HepG2 (cell line): Measurements from ENCODE around the gene FER1L5. TPM values are rescaled to one million over a fixed set of nuclear protein-coding genes. Genes with fewer than 3 reads are reported as not detected.

ENCODE experiments used
- ATF7 ChIP-seq, 2 experiments: fragments of 450-650 bp in 1 of 2; sonication (generic) in 1 of 2; formaldehyde crosslinking in 1 of 2; IDR thresholded peaks; 2 replicates each; pipeline versions ENCODE4 v1.4.0 to v1.6.1; 2016 to 2020; ENCODE audit warnings: antibody characterized with exemption in 1 of 2, mild to moderate bottlenecking in 1 of 2, missing genetic modification reagents in 1 of 2
- DMAP1 ChIP-seq: IDR thresholded peaks from 2 replicates; pipeline ENCODE4 v1.6.1; 2016
- HCFC1 ChIP-seq: fragments of 150-350 bp; IDR thresholded peaks from 2 replicates; pipeline ENCODE4 v1.6.1; 2014; ENCODE audit warnings: low read depth, low read length
- HMG20A ChIP-seq: IDR thresholded peaks from 2 replicates; pipeline ENCODE4 v1.6.1; 2016; ENCODE audit warnings: borderline replicate concordance
- HNF4A ChIP-seq: sonication (generic); formaldehyde crosslinking; IDR thresholded peaks from 2 replicates; pipeline ENCODE4 v1.4.0; 2020; ENCODE audit warnings: missing genetic modification reagents
- HNF4G ChIP-seq, 2 experiments: sonication (generic) in 1 of 2; formaldehyde crosslinking in 1 of 2; IDR thresholded peaks; 2 replicates each; pipeline versions ENCODE4 v1.4.0 to v1.6.1; 2011 to 2020; ENCODE audit warnings: borderline replicate concordance in 2 of 2, low read depth in 2 of 2, mild to moderate bottlenecking in 2 of 2, low read length in 1 of 2, missing genetic modification reagents in 1 of 2, moderate library complexity in 1 of 2
- MIXL1 ChIP-seq: IDR thresholded peaks from 2 replicates; pipeline ENCODE4 v1.6.1; 2016
- NFE2L2 ChIP-seq: fragments of 150-350 bp; IDR thresholded peaks from 2 replicates; pipeline ENCODE4 v1.6.1; 2014; ENCODE audit warnings: low read length
- NPAS2 ChIP-seq: sonication (generic); formaldehyde crosslinking; IDR thresholded peaks from 2 replicates; pipeline ENCODE4 v1.8.0; 2022; ENCODE audit warnings: mild to moderate bottlenecking, missing genetic modification reagents, borderline replicate concordance
- SAP130 ChIP-seq: IDR thresholded peaks from 2 replicates; pipeline ENCODE4 v1.6.1; 2016; ENCODE audit warnings: low read depth
- SIN3A ChIP-seq: IDR thresholded peaks from 2 replicates; pipeline ENCODE4 v1.6.1; 2011; ENCODE audit warnings: low read depth, mild to moderate bottlenecking, control low read depth, low read length, borderline replicate concordance
- STAT5B ChIP-seq: sonication (generic); formaldehyde crosslinking; IDR thresholded peaks from 2 replicates; pipeline ENCODE4 v1.4.0; 2020; ENCODE audit warnings: missing genetic modification reagents
- ZFY ChIP-seq: sonication (generic); formaldehyde crosslinking; IDR thresholded peaks from 2 replicates; pipeline ENCODE4 v1.4.0; 2020; ENCODE audit warnings: missing genetic modification reagents
- ZNF121 ChIP-seq: sonication (generic); formaldehyde crosslinking; IDR thresholded peaks from 2 replicates; pipeline ENCODE4 v1.5.0; 2020; ENCODE audit warnings: mild to moderate bottlenecking, missing genetic modification reagents
- ZNF550 ChIP-seq: sonication (generic); formaldehyde crosslinking; IDR thresholded peaks from 2 replicates; pipeline ENCODE4 v1.4.0; 2020; ENCODE audit warnings: mild to moderate bottlenecking, missing genetic modification reagents, borderline replicate concordance
- ZNF75D ChIP-seq: sonication (generic); formaldehyde crosslinking; IDR thresholded peaks from 2 replicates; pipeline ENCODE4 v1.8.1; 2023; ENCODE audit warnings: missing genetic modification reagents, mild to moderate bottlenecking, borderline replicate concordance
- ZNF782 ChIP-seq: sonication (generic); formaldehyde crosslinking; IDR thresholded peaks from 2 replicates; pipeline ENCODE4 v1.4.0; 2020; ENCODE audit warnings: missing genetic modification reagents, mild to moderate bottlenecking, borderline replicate concordance
- polyA plus RNA-seq, 8 experiments: library from polyadenylated mRNA; depleted of rRNA in 3 of 8; stranded (reverse) in 7 of 8; unstranded in 1 of 8; fragments of >200 nt; fragmentation: Illumina TruSeq in 4 of 8; extraction: Trizol in 4 of 8; gene quantifications; 2 replicates each; pipeline versions ENCODE4 v1.2.1 to v1.2.3, GENCODE V29; 2011 to 2016; ENCODE audit warnings: low read depth in 4 of 8, missing spikeins in 1 of 8, mixed read lengths in 1 of 8; ENCODE audit not compliant: insufficient read depth in 1 of 8
- total RNA-seq, 5 experiments: library from RNA; depleted of rRNA; stranded (reverse); fragments of >200 nt; fragmentation: Illumina TruSeq; extraction: Trizol; gene quantifications; 2 replicates each; pipeline ENCODE4 v1.2.3, GENCODE V29; 2016; ENCODE audit warnings: low read depth in 1 of 5
- TF ChIP-seq, protein P1 (sequence below): sonication (generic); formaldehyde crosslinking; IDR thresholded peaks from 2 replicates; pipeline ENCODE4 v1.4.0; 2020; ENCODE audit warnings: missing genetic modification reagents
- TF ChIP-seq, protein P2 (sequence below): sonication (generic); formaldehyde crosslinking; conservative IDR thresholded peaks from 2 replicates; pipeline ENCODE4 v1.4.0; 2020; ENCODE audit warnings: mild to moderate bottlenecking, missing genetic modification reagents, moderate library complexity
- TF ChIP-seq, protein P3 (sequence below): sonication (generic); formaldehyde crosslinking; IDR thresholded peaks from 2 replicates; pipeline ENCODE4 v1.5.1; 2020; ENCODE audit warnings: mild to moderate bottlenecking, moderate library complexity, missing genetic modification reagents

The FER1L5 gene
- total and polyA plus RNA-seq, 2 of the 13 experiments (the other 11 are each of a cell fraction or from before 2014, with no cell fraction given) = 0.02 to 0.08 TPM

DNA sequence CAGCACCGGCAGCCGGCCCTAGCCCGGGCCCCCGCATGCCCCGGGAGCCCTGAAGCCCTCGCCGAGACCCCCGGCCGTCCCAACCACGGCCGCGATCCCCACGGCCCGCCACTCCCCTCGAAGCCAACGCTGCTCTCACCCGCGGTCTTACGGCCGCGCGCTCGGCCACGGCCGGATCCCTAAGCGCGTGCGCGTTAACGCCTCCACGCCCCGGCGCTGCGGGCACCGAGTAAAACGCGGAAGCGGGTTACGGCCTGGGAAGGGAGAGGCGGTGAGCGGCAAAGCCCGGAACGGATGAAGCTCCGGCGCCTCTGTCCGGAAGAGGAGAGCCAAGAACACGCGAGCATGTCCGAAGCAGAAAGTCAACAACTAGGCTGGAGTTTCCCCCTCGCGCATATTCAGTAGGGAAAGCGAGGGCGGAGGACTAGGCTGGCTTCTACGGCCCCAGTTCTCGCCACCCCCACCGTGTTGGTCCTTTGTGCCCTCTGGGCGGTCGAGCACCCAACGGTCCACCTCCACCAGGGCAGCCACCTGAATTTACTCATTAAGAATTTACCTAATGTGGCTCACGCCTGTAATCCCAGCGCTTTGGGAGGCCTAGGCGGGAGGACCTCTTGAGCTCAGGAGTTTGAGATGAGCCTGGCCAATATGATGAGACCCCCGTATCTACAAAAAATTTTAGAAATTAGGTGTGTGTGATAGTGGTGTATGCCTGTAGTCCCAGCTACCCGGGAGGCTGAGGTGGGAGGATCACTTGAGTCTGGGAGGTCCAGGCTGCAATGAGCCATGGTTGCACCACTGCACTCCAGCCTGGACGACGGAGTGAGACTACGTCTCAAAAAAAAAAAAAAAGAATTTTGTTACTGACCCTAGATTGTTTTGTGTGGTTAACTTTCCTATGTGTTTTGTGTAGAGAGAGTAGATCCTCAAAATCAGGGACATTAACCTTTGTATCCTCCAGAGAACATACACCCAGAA, 4.1 kb upstream of the FER1L5 start, which contains the start of gene KANSL3 (continued):
- no peak for TF ChIP-seq NPAS2 (CRISPR knock-in tag)
- TF ChIP-seq HNF4A = peak; percentile 79
- TF ChIP-seq ZNF550 (CRISPR knock-in tag) = peak; percentile 89; the same call in 1 of the 2 replicates
- TF ChIP-seq, protein P1, sequence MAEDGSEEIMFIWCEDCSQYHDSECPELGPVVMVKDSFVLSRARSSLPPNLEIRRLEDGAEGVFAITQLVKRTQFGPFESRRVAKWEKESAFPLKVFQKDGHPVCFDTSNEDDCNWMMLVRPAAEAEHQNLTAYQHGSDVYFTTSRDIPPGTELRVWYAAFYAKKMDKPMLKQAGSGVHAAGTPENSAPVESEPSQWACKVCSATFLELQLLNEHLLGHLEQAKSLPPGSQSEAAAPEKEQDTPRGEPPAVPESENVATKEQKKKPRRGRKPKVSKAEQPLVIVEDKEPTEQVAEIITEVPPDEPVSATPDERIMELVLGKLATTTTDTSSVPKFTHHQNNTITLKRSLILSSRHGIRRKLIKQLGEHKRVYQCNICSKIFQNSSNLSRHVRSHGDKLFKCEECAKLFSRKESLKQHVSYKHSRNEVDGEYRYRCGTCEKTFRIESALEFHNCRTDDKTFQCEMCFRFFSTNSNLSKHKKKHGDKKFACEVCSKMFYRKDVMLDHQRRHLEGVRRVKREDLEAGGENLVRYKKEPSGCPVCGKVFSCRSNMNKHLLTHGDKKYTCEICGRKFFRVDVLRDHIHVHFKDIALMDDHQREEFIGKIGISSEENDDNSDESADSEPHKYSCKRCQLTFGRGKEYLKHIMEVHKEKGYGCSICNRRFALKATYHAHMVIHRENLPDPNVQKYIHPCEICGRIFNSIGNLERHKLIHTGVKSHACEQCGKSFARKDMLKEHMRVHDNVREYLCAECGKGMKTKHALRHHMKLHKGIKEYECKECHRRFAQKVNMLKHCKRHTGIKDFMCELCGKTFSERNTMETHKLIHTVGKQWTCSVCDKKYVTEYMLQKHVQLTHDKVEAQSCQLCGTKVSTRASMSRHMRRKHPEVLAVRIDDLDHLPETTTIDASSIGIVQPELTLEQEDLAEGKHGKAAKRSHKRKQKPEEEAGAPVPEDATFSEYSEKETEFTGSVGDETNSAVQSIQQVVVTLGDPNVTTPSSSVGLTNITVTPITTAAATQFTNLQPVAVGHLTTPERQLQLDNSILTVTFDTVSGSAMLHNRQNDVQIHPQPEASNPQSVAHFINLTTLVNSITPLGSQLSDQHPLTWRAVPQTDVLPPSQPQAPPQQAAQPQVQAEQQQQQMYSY (CRISPR knock-in tag) = peak; percentile 100
- TF ChIP-seq STAT5B (CRISPR knock-in tag) = peak; percentile 95; the same call in 1 of the 2 replicates
- peak; percentile 50; the same call in 1 of the 2 replicates for TF ChIP-seq ZNF782 (CRISPR knock-in tag)
- TF ChIP-seq ZNF121 = peak; percentile 74
- TF ChIP-seq, protein P2, sequence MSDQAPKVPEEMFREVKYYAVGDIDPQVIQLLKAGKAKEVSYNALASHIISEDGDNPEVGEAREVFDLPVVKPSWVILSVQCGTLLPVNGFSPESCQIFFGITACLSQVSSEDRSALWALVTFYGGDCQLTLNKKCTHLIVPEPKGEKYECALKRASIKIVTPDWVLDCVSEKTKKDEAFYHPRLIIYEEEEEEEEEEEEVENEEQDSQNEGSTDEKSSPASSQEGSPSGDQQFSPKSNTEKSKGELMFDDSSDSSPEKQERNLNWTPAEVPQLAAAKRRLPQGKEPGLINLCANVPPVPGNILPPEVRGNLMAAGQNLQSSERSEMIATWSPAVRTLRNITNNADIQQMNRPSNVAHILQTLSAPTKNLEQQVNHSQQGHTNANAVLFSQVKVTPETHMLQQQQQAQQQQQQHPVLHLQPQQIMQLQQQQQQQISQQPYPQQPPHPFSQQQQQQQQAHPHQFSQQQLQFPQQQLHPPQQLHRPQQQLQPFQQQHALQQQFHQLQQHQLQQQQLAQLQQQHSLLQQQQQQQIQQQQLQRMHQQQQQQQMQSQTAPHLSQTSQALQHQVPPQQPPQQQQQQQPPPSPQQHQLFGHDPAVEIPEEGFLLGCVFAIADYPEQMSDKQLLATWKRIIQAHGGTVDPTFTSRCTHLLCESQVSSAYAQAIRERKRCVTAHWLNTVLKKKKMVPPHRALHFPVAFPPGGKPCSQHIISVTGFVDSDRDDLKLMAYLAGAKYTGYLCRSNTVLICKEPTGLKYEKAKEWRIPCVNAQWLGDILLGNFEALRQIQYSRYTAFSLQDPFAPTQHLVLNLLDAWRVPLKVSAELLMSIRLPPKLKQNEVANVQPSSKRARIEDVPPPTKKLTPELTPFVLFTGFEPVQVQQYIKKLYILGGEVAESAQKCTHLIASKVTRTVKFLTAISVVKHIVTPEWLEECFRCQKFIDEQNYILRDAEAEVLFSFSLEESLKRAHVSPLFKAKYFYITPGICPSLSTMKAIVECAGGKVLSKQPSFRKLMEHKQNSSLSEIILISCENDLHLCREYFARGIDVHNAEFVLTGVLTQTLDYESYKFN = peak; percentile 80
- no peak for TF ChIP-seq NFE2L2
- peak; percentile 70 for TF ChIP-seq HCFC1
- peak; percentile 95 for TF ChIP-seq MIXL1
- TF ChIP-seq DMAP1 = peak; percentile 98
- peak; percentile 87; the same call in 1 of the 2 replicates for TF ChIP-seq HNF4G (IDR thresholded peaks at IDR 0.05; ENCODE audit: borderline replicate concordance, low read depth, low read length)
- peak; percentile 74 for TF ChIP-seq HNF4G (CRISPR knock-in tag; IDR thresholded peaks at IDR 0.05; ENCODE audit: borderline replicate concordance, low read depth)
- no peak for TF ChIP-seq ATF7 (IDR thresholded peaks at IDR 0.05)
- peak; percentile 86; the same call in 1 of the 2 replicates for TF ChIP-seq ATF7 (CRISPR knock-in tag; IDR thresholded peaks at IDR 0.05)
- TF ChIP-seq ZFY (CRISPR knock-in tag) = peak; percentile 95
- TF ChIP-seq SIN3A = peak; percentile 53; the same call in 1 of the 2 replicates
- TF ChIP-seq, protein P3, sequence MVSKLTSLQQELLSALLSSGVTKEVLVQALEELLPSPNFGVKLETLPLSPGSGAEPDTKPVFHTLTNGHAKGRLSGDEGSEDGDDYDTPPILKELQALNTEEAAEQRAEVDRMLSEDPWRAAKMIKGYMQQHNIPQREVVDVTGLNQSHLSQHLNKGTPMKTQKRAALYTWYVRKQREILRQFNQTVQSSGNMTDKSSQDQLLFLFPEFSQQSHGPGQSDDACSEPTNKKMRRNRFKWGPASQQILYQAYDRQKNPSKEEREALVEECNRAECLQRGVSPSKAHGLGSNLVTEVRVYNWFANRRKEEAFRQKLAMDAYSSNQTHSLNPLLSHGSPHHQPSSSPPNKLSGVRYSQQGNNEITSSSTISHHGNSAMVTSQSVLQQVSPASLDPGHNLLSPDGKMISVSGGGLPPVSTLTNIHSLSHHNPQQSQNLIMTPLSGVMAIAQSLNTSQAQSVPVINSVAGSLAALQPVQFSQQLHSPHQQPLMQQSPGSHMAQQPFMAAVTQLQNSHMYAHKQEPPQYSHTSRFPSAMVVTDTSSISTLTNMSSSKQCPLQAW (CRISPR knock-in tag) = peak; percentile 93
- TF ChIP-seq HMG20A (CRISPR knock-in tag) = peak; percentile 78; the same call in 1 of the 2 replicates
- peak; percentile 84; the same call in 1 of the 2 replicates for TF ChIP-seq ZNF75D
- TF ChIP-seq SAP130 (CRISPR knock-in tag) = peak; percentile 95
